Measurements from ENCODE around the gene DVL2. TPM values are rescaled to one million over a fixed set of nuclear protein-coding genes. Genes with fewer than 3 reads are reported as not detected.

DVL2 gene
- total RNA-seq, 1 experiment from 2014 or later = 67.3 TPM

GRCh38 chr17:7252176-7253043 lies 18.1 kb upstream of the DVL2 start, which contains the start of gene ELP5 (continued):
- no peak for TF ChIP-seq ZNF532 (CRISPR knock-in tag; IDR thresholded peaks at IDR 0.05; ENCODE audit: borderline replicate concordance)
- no peak for TF ChIP-seq ATF6 (CRISPR knock-in tag; IDR thresholded peaks at IDR 0.05)
- no peak for TF ChIP-seq TEAD4 (CRISPR knock-in tag; IDR thresholded peaks at IDR 0.05)
- TF ChIP-seq KAT7 (CRISPR knock-in tag; IDR thresholded peaks at IDR 0.05; ENCODE audit: borderline replicate concordance) = 0 out of 2 replicates have a peak, but pooled peaks have one; percentile 84
- TF ChIP-seq ESRRA (CRISPR knock-in tag; IDR thresholded peaks at IDR 0.05; ENCODE audit: borderline replicate concordance) = 0 out of 2 replicates have a peak, but pooled peaks have one; percentile 66
- no peak for TF ChIP-seq ZNF396 (CRISPR knock-in tag; IDR thresholded peaks at IDR 0.05; ENCODE audit: borderline replicate concordance)
- TF ChIP-seq JUN (CRISPR knock-in tag; IDR thresholded peaks at IDR 0.05) = no peak
- no peak for TF ChIP-seq CDX4 (CRISPR knock-in tag; IDR thresholded peaks at IDR 0.05; ENCODE audit: borderline replicate concordance)
- no peak for TF ChIP-seq PRRX2 (CRISPR knock-in tag; IDR thresholded peaks at IDR 0.05)
- TF ChIP-seq MXD4 (CRISPR knock-in tag; IDR thresholded peaks at IDR 0.05; ENCODE audit: borderline replicate concordance) = no peak
- TF ChIP-seq FOXP1 (CRISPR knock-in tag; IDR thresholded peaks at IDR 0.05; ENCODE audit: borderline replicate concordance) = peak; percentile 88; the same call in 1 of the 2 replicates
- no peak for TF ChIP-seq ATF1 (CRISPR knock-in tag; IDR thresholded peaks at IDR 0.05)
- no peak for TF ChIP-seq IRF2 (CRISPR knock-in tag; IDR thresholded peaks at IDR 0.05; ENCODE audit: borderline replicate concordance, low read depth)
- peak; percentile 94 for TF ChIP-seq CREM (CRISPR knock-in tag; IDR thresholded peaks at IDR 0.05)
- TF ChIP-seq FOXK1 (CRISPR knock-in tag; IDR thresholded peaks at IDR 0.05) = peak; percentile 92
- no peak for TF ChIP-seq MYBL2 (CRISPR knock-in tag; IDR thresholded peaks at IDR 0.05)
- TF ChIP-seq ZNF423 (CRISPR knock-in tag; IDR thresholded peaks at IDR 0.05) = no peak
- TF ChIP-seq NFE2L1 (CRISPR knock-in tag; IDR thresholded peaks at IDR 0.05) = no peak
- no peak for TF ChIP-seq SMAD4 (CRISPR knock-in tag; IDR thresholded peaks at IDR 0.05)
- no peak for TF ChIP-seq NR2C2 (CRISPR knock-in tag; IDR thresholded peaks at IDR 0.05)
- TF ChIP-seq GABPB1 (CRISPR knock-in tag; IDR thresholded peaks at IDR 0.05) = peak; percentile 60; the same call in 1 of the 2 replicates
- no peak for TF ChIP-seq RORB (CRISPR knock-in tag; IDR thresholded peaks at IDR 0.05)
- TF ChIP-seq E2F5 (CRISPR knock-in tag; IDR thresholded peaks at IDR 0.05) = no peak; the same call in 1 of the 2 replicates
- TF ChIP-seq E2F4 (CRISPR knock-in tag; IDR thresholded peaks at IDR 0.05; ENCODE audit: borderline replicate concordance, low read depth) = no peak
- peak; percentile 87 for TF ChIP-seq CREB1 (CRISPR knock-in tag; IDR thresholded peaks at IDR 0.05)
- TF ChIP-seq EMX1 (CRISPR knock-in tag; IDR thresholded peaks at IDR 0.05) = 0 out of 2 replicates have a peak, but pooled peaks have one; percentile 30
- peak; percentile 20; the same call in 1 of the 2 replicates for TF ChIP-seq ETV6 (CRISPR knock-in tag; IDR thresholded peaks at IDR 0.05)
- no peak for TF ChIP-seq GRHL2 (CRISPR knock-in tag; IDR thresholded peaks at IDR 0.05; ENCODE audit: insufficient replicate concordance, severe bottlenecking)
- no peak for TF ChIP-seq TCF7 (CRISPR knock-in tag; IDR thresholded peaks at IDR 0.05; ENCODE audit: low read depth)
- no peak for TF ChIP-seq NR1H2 (CRISPR knock-in tag; IDR thresholded peaks at IDR 0.05)
- no peak for TF ChIP-seq NFYB (CRISPR knock-in tag; conservative IDR thresholded peaks at IDR 0.05; ENCODE audit: low read depth)
- TF ChIP-seq ZNF138 (CRISPR knock-in tag; conservative IDR thresholded peaks at IDR 0.05) = no peak
